HUES48 (cell line): ENCODE measurements around the gene HLCS.
"Not testable (repeated sequence)": the region's sequence is repeated elsewhere in the genome, so short reads cannot be mapped to it uniquely, and the experiment has no call there.

Experiments used
- H3K27ac ChIP-seq: one replicate; pipeline ENCODE4 v1.7.0; 2013; ENCODE audit warnings: low read depth, low read length, inconsistent platforms
- H3K27me3 ChIP-seq: 2 replicates; pipeline ENCODE4 v1.6.1; 2013; ENCODE audit warnings: mild to moderate bottlenecking, low read length; ENCODE audit not compliant: control insufficient read depth, insufficient read depth
- H3K36me3 ChIP-seq: 2 replicates; pipeline ENCODE4 v1.6.1; 2013; ENCODE audit warnings: low read length; ENCODE audit not compliant: control insufficient read depth, insufficient read depth
- H3K4me1 ChIP-seq: 2 replicates; pipeline ENCODE4 v1.6.1; 2013; ENCODE audit warnings: mild to moderate bottlenecking, low read length; ENCODE audit not compliant: control insufficient read depth, insufficient read depth
- H3K4me3 ChIP-seq: 2 replicates; pipeline ENCODE4 v1.5.1; 2013; ENCODE audit warnings: mild to moderate bottlenecking, low read depth, low read length
- H3K9ac ChIP-seq: 2 replicates; pipeline ENCODE4 v1.6.1; 2013; ENCODE audit warnings: mild to moderate bottlenecking, low read depth, low read length, moderate library complexity
- H3K9me3 ChIP-seq: 2 replicates; pipeline ENCODE4 v1.6.1; 2013; ENCODE audit warnings: low read length; ENCODE audit not compliant: control insufficient read depth, insufficient read depth

Gene HLCS

GRCh38 chr21:36817732-36818450, 148.6 kb downstream of the HLCS start:
- Histone ChIP-seq H3K36me3 (no peaks in the 10 kb centered on the region), H3K4me1 (peaks cover 15% of the 10 kb centered on the region), H3K9ac (no peak overlapping the region), H3K27ac (no peak overlapping the region), H3K4me3 (no peak overlapping the region), H3K9me3 (no peaks in the 10 kb centered on the region), H3K27me3 (no peaks in the 10 kb centered on the region)

DNA sequence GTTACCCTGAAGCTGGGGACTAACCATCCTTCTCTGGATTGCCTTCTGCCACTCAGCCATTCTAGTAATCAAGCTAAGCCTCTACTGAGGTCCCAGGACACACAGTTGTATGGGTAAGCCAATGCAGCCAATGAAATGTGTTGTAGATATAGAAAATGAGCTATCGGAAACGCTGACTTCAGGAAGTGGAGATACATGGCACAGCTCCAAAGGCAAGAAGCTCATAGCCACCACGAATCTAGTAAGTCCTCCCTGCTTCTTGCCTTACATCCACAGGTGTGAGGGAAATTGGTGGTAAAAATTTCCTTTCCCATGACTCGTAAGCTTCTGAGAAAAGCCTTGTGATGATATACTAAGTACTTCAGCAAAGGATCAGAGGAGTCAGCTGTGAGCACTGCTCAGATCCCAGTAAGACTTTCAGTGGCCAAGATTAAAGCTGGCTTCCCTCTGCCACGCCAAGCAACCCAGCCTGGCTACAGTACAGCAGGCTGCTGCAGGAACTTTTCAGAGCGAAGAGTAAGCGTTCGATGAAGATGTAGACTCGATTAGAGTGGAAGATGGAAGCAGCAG, 149.8 kb downstream of the HLCS start:
- H3K36me3 ChIP-seq, result no peaks in the 10 kb centered on the region
- H3K4me1 ChIP-seq, result peaks cover 15% of the 10 kb centered on the region
- no peaks in the 10 kb centered on the region for H3K27me3 ChIP-seq
- H3K27ac ChIP-seq, result no peak overlapping the region
- H3K4me3 ChIP-seq, result no peak overlapping the region
- no peak overlapping the region for H3K9ac ChIP-seq
- no peaks in the 10 kb centered on the region for H3K9me3 ChIP-seq

DNA sequence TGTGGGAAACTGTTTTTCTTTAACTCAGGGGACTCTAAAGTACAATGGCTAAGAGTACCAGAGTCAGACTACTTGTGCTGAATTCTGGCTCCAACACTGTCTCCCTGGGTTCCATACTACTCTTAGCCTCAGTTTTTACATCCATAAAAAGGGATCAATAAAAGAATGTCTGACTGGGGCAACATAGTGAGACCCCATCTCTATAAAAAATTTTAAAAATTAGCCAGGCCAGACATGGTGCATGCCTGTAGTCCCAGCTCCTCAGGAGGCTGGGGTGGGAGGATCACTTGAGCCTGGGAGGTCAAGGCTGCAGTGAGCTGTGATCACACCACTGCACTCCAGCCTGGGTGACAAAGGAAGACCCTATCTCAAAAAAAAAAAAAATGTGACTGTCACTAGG, 150.4 kb downstream of the HLCS start:
- H3K4me1 ChIP-seq, result peaks cover 15% of the 10 kb centered on the region
- H3K9ac ChIP-seq, H3K9me3 ChIP-seq, H3K36me3 ChIP-seq, H3K27me3 ChIP-seq, H3K4me3 ChIP-seq, H3K27ac ChIP-seq: not testable (repeated sequence)

- Histone ChIP-seq H3K9ac (no peak overlapping the region), H3K27me3 (no peaks in the 10 kb centered on the region), H3K4me1 (peaks cover 10% of the 10 kb centered on the region), H3K4me3 (no peak overlapping the region), H3K27ac (no peak overlapping the region), H3K36me3 (no peaks in the 10 kb centered on the region), H3K9me3 (no peaks in the 10 kb centered on the region)
Measured at GRCh38 chr21:36815284-36815683, 151.2 kb downstream of the HLCS start.

DNA sequence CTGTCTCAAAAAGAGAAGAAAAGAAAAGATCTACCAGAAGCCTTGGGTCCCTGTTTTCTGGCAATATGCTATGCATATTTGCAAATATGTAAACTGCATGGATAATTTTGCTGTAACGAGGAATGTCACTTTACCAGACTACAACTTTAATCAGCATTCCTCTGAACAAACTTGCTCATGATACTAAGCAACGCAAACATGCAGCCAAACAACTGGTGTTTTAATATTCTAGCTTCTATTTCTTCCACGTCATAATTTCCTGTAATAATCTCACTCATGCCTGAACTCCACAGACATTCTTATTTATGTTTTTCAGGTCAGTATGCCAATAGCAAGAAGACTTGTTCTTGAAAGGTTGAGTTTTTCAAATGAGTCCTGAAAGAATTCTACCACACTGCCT, 153.4 kb downstream of the HLCS start:
- H3K4me1 ChIP-seq, result no peaks in the 10 kb centered on the region
- H3K4me3 ChIP-seq, result no peak overlapping the region
- no peak overlapping the region for H3K27ac ChIP-seq
- no peaks in the 10 kb centered on the region for H3K27me3 ChIP-seq
- no peaks in the 10 kb centered on the region for H3K9me3 ChIP-seq
- no peaks in the 10 kb centered on the region for H3K36me3 ChIP-seq
- no peak overlapping the region for H3K9ac ChIP-seq

- no peaks in the 10 kb centered on the region for H3K27me3 ChIP-seq
- H3K4me1 ChIP-seq, result no peaks in the 10 kb centered on the region
- no peak overlapping the region for H3K4me3 ChIP-seq
- no peaks in the 10 kb centered on the region for H3K9me3 ChIP-seq
- H3K36me3 ChIP-seq, result no peaks in the 10 kb centered on the region
- no peak overlapping the region for H3K9ac ChIP-seq
- no peak overlapping the region for H3K27ac ChIP-seq
Measured at GRCh38 chr21:36811762-36812161, 154.7 kb downstream of the HLCS start.

DNA sequence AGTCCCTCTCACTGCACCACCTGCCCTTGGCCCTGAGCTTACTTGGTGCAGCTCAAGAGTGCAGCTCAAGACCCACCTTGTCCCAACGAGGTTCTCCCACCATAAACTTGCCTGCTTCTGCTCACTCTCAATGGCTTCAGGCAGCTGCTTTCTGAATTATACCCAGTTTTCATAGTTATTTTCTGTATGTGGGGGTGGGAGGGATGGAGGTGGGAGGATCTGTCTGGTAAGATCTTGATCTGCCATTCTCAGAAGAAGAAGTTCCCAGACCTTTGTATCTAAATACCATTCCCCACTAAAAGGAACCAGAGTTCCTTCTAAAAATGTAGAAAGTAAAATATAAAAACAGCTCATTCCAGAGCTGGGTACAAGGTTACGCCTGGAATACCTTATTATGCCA, 156.0 kb downstream of the HLCS start:
- Histone ChIP-seq H3K27me3 (no peaks in the 10 kb centered on the region), H3K9me3 (no peaks in the 10 kb centered on the region), H3K27ac (no peak overlapping the region), H3K4me1 (no peaks in the 10 kb centered on the region), H3K36me3 (no peaks in the 10 kb centered on the region), H3K4me3 (no peak overlapping the region), H3K9ac (no peak overlapping the region)

DNA sequence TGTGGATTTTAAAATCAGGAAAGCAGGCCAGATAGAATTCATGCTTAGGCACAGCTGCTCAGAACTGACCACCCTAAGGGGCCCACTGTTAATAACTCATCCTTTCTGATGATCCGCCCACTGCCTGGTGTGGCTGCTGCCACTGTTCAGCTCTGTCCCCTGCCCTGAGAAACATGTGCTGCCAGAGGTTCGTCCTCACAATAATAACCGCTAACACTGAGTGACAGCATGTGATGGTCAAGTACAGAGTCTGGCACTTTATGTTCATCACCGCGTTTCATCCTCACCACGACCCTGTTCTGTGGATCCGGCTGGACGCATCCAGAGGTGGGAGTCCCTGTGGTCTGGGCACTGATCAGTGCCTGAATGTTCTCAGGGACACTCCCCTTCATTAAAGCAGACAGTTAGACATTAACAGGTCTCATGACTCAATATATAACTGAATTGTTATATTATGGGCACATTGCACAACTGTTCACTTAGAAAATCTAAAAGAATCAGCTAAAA, 159.0 kb downstream of the HLCS start:
- no peaks in the 10 kb centered on the region for H3K9me3 ChIP-seq
- H3K4me3 ChIP-seq, result no peak overlapping the region
- no peaks in the 10 kb centered on the region for H3K4me1 ChIP-seq
- H3K27me3 ChIP-seq, result no peaks in the 10 kb centered on the region
- no peaks in the 10 kb centered on the region for H3K36me3 ChIP-seq
- no peak overlapping the region for H3K9ac ChIP-seq
- no peak overlapping the region for H3K27ac ChIP-seq

DNA sequence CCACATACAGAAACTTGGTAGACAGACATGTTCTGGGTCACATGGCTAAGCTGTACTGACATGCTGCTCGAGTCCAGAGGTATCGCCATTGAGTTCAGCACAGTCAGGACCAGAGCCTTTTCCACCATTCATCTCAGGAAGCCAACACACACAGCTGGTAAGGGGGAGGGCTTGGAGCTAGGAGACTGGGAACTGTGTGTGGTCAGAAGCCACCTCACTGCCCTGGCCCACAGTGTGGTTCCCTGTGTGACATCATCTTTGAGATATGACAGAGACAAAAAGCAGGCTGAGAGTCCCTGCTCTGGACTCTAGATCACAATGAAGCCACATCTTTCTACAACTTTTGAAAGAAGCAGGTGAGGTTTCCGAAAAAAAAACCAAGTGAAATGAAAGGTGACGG, 160.4 kb downstream of the HLCS start:
- H3K36me3 ChIP-seq, result no peaks in the 10 kb centered on the region
- no peak overlapping the region for H3K9ac ChIP-seq
- no peaks in the 10 kb centered on the region for H3K4me1 ChIP-seq
- no peak overlapping the region for H3K4me3 ChIP-seq
- no peak overlapping the region for H3K27ac ChIP-seq
- H3K27me3 ChIP-seq, result no peaks in the 10 kb centered on the region
- H3K9me3 ChIP-seq, result no peaks in the 10 kb centered on the region

DNA sequence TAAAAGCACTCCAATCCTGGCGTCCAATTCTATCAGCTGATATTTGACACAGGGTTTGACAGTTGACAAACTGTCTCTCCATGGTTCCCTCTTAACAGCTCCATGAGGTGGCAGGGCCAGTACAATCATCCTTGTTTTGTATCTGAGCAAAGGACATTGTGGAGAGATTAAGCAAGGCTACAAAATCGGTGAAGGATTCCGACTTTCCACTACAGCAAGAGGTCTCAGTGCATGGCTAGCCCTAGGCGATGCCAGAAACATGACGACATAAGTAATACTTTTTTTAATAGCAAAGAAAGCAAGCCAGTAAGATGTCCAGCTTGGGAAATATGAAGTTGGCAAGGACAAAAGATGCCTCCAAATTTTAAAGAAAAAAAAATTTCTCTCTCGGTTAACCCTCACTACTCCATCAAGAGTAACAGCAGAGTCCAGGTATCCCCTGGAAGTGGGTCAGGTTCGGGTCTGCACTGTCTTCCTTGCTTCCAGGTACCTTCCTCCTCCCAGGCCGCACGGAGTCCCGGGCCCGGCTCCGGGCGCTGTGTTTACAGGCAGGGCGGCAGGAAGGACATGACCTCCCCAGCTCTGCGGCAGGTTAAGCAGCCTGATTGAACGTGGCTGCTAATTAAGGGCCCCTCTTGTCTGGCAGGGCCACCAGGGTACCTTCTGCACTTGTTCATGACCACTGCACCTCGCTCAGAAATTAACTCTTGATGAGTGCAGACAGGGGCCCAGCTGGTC, 161.4 kb downstream of the HLCS start:
- Histone ChIP-seq H3K4me3 (no peak overlapping the region), H3K9me3 (no peaks in the 10 kb centered on the region), H3K4me1 (no peaks in the 10 kb centered on the region), H3K9ac (no peak overlapping the region), H3K27ac (no peak overlapping the region), H3K27me3 (no peaks in the 10 kb centered on the region), H3K36me3 (no peaks in the 10 kb centered on the region)

- Histone ChIP-seq H3K4me1 (no peaks in the 10 kb centered on the region), H3K4me3 (no peak overlapping the region), H3K9ac (no peak overlapping the region), H3K36me3 (no peaks in the 10 kb centered on the region), H3K9me3 (no peaks in the 10 kb centered on the region), H3K27ac (no peak overlapping the region), H3K27me3 (no peaks in the 10 kb centered on the region)
Measured at GRCh38 chr21:36803816-36804439, 162.5 kb downstream of the HLCS start.
